PC-3 (cell line): ENCODE measurements around the gene NFATC2. TPM values are rescaled to one million over a fixed set of nuclear protein-coding genes. Genes with fewer than 3 reads are reported as not detected.
A peak's percentile ranks its signal among the peaks of the same experiment; 100 is the strongest.

Experiments used
- ATAC-seq: fragments of 200-7000 bp; cut with Tn5 transposase; 2 replicates; pipeline ENCODE4 v1.9.1; 2020; ENCODE audit warnings: mild to moderate bottlenecking, moderate library complexity
- BruUV-seq: library from RNA; stranded (reverse); fragments of 400-500 nt; replicated peaks from 2 replicates; lab custom pipeline; 2021; lab: Mats Ljungman, UMichigan
- CTCF ChIA-PET: fragments of 300-600 bp; sonication (Branson Sonifier 250); formaldehyde crosslinking; loops from one replicate; lab custom pipeline; 2022; ENCODE audit warnings: antibody characterized with exemption; lab: Charles Lee
- POLR2A ChIA-PET: fragments of 300-600 bp; sonication (Branson Sonifier 250); formaldehyde crosslinking; loops from one replicate; lab custom pipeline; 2022; ENCODE audit warnings: antibody characterized with exemption; ENCODE audit not compliant: unreplicated experiment; lab: Charles Lee
- DNase-seq: peaks from one replicate; pipeline ENCODE4 v3.0.0-alpha.2; 2015
- H2AFZ ChIP-seq: fragments of 300-600 bp; sonication (generic); 2 replicates; pipeline ENCODE4 v1.6.0; 2016; ENCODE audit warnings: antibody characterized with exemption, low read length
- H3F3A ChIP-seq: fragments of 300-600 bp; sonication (generic); one replicate; pipeline ENCODE4 v1.6.0; 2017; ENCODE audit warnings: antibody characterized with exemption, low read length, control low read depth, mild to moderate bottlenecking; ENCODE audit not compliant: unreplicated experiment
- H3K27ac ChIP-seq: fragments of 300-600 bp; sonication (generic); 2 replicates; pipeline ENCODE4 v1.5.1; 2016; ENCODE audit warnings: mild to moderate bottlenecking, low read length
- H3K27me3 ChIP-seq: fragments of 300-600 bp; sonication (generic); 2 replicates; pipeline ENCODE4 v1.6.1; 2016; ENCODE audit warnings: low read length, mixed read lengths
- H3K36me3 ChIP-seq: fragments of 300-600 bp; sonication (generic); 2 replicates; pipeline ENCODE4 v1.6.1; 2016; ENCODE audit warnings: low read depth, mixed run types, low read length, mixed read lengths
- H3K4me1 ChIP-seq: fragments of 300-600 bp; sonication (generic); 2 replicates; pipeline ENCODE4 v1.5.1; 2016; ENCODE audit warnings: low read length; ENCODE audit not compliant: insufficient read depth
- H3K4me2 ChIP-seq: fragments of 300-600 bp; sonication (generic); 2 replicates; pipeline ENCODE4 v1.6.0; 2016; ENCODE audit warnings: low read length
- H3K4me3 ChIP-seq: fragments of 300-600 bp; sonication (generic); 2 replicates; pipeline ENCODE4 v1.5.1; 2016; ENCODE audit warnings: mild to moderate bottlenecking, low read length, mixed read lengths
- H3K79me2 ChIP-seq: fragments of 300-600 bp; sonication (generic); 2 replicates; pipeline ENCODE4 v1.6.1; 2017; ENCODE audit warnings: low read length, mixed read lengths
- H3K9ac ChIP-seq: fragments of 300-600 bp; sonication (generic); 2 replicates; pipeline ENCODE4 v1.6.0; 2016; ENCODE audit warnings: mild to moderate bottlenecking, low read length
- H3K9me2 ChIP-seq: fragments of 300-600 bp; sonication (generic); replicated peaks from 2 replicates; pipeline ENCODE4 v1.6.1; 2016; ENCODE audit warnings: mixed run types, low read length, mixed read lengths
- H3K9me3 ChIP-seq: fragments of 300-600 bp; sonication (generic); 2 replicates; pipeline ENCODE4 v1.6.1; 2016; ENCODE audit warnings: low read length, mixed read lengths
- H4K20me1 ChIP-seq: fragments of 300-600 bp; sonication (generic); 2 replicates; pipeline ENCODE4 v1.6.1; 2016; ENCODE audit warnings: low read length, mixed read lengths
- CTCF ChIP-seq: fragments of 300-600 bp; sonication (generic); conservative IDR thresholded peaks from 2 replicates; pipeline ENCODE4 v1.5.1; 2017; ENCODE audit warnings: antibody characterized with exemption, low read depth, mild to moderate bottlenecking, low read length
- EZH2 ChIP-seq: fragments of 300-600 bp; sonication (generic); IDR thresholded peaks from one replicate; pipeline ENCODE4 v1.6.1; 2017; ENCODE audit warnings: antibody characterized with exemption, mild to moderate bottlenecking, low read length; ENCODE audit not compliant: unreplicated experiment
- EZH2phosphoT487 ChIP-seq: fragments of 300-600 bp; sonication (generic); IDR thresholded peaks from 2 replicates; pipeline ENCODE4 v1.6.1; 2018; ENCODE audit warnings: mild to moderate bottlenecking, antibody characterized with exemption, low read length, borderline replicate concordance
- intact Hi-C: fragments of 100-400 bp; cut with micrococcal nuclease; formaldehyde crosslinking; loops from 2 replicates; pipeline ENCODE4 v1.9.0; 2023
- total RNA-seq: library from RNA; depleted of rRNA; stranded (reverse); fragments of >200 nt; gene quantifications from 2 replicates; pipeline ENCODE4 v1.2.3, GENCODE V29; 2014

Gene NFATC2
- total RNA-seq, 1 experiment from 2014 or later, result 12.9 TPM

DNA sequence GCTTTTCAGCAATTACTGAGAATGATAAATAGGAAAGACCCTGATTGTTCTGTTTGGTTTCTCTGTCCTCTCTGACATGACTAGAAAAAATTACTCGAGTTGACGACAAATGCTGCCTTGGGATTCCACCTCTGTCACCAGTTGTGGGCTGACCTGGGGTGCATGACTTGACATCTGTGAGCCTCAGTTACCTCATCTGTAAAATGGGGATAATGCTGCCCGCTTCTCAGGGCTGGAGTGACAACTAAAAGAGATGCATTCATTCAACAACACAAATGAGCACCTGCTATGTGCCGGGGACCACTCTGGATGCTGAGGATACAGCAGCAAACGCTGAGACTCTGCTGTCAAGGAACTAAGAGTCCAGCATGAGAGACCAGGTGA lies 94.8 kb downstream of the NFATC2 start:
- DNase-seq (no peak), ATAC-seq (no peak)
- H3K4me1 ChIP-seq, result peaks cover 30% of the 10 kb centered on the region
- H3K36me3 ChIP-seq, result no peaks in the 10 kb centered on the region
- H3K4me3 ChIP-seq, result peak overlapping the region; percentile 51
- H3K79me2 ChIP-seq, result no peaks in the 10 kb centered on the region
- ChIA-PET POLR2A (interaction anchor here (0.6 kb wide), 1 partner anchor 9 kb away, joined by 7 read pairs; no protein-coding TSS in a partner anchor), CTCF (interaction anchor here (1.0 to 1.6 kb wide), 2 partner anchors 62 to 175 kb away, joined by 4 to 8 read pairs; no protein-coding TSS in a partner anchor)
- peak overlapping the region; percentile 80 for H3K4me2 ChIP-seq
- BruUV-seq, result no TSS peak
- H3K27ac ChIP-seq, result peak overlapping the region; percentile 80
- H3K9me2 ChIP-seq, result no peaks in the 10 kb centered on the region
- no peaks in the 10 kb centered on the region for H4K20me1 ChIP-seq
- peak overlapping the region; percentile 23; the same call in 1 of the 2 replicates for H2AFZ ChIP-seq
- H3K9ac ChIP-seq, result peak overlapping the region; percentile 54
- intact Hi-C loops, result loop anchor here (1.0 to 2.0 kb wide), 3 partner anchors 9 to 115 kb away; no protein-coding TSS in a partner anchor
- H3K9me3 ChIP-seq, result no peaks in the 10 kb centered on the region
- no peaks in the 10 kb centered on the region for H3K27me3 ChIP-seq
- TF ChIP-seq EZH2phosphoT487 (no peak), CTCF (no peak), EZH2 (no peak)
- H3F3A ChIP-seq, result peaks cover 5% of the 10 kb centered on the region

DNA sequence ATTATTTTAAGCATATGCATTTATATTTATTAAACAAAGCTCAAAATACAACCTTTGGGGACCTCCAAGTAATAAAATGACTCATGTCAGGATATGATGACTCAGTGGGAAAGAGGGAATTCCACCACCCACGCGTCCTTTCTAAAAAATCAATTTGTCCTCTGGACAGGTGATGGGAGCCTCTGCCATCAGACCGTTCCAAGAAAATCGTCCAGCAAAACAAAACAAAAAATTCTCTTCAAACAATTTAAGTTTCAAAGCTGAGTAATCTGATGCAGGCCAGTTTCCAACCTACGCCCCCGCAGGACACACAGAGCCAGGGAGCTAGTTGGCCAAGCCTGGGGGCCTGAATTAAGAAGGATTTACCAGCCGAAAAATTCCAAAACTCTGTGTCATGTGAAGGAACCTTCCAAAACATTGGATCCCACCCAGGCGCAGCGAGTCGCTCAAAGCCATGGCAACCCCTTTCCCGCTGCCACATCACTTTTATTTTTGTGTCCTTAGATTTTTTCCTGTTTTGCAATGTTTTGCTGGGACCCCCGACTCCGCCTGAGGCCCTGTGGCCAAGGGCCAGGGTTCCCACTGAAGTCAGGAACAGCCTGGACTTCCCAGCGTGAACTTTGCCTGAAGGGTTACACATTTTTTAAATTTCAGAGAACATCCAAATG lies 95.3 kb downstream of the NFATC2 start:
- peak overlapping the region; percentile 54 for H3K9ac ChIP-seq
- H3K36me3 ChIP-seq, result no peaks in the 10 kb centered on the region
- peaks cover 30% of the 10 kb centered on the region for H3K4me1 ChIP-seq
- ChIA-PET CTCF (interaction anchor here (0.6 to 1.6 kb wide), 6 partner anchors 35 to 784 kb away, joined by 3 to 9 read pairs (median 4); no protein-coding TSS in a partner anchor), POLR2A (interaction anchor here (0.6 to 1.1 kb wide), 2 partner anchors 9 to 10 kb away, joined by 3 to 7 read pairs; no protein-coding TSS in a partner anchor)
- ATAC-seq (peak; percentile 86), DNase-seq (peak; percentile 100)
- peak overlapping the region; percentile 80 for H3K27ac ChIP-seq
- H3K4me3 ChIP-seq, result peak overlapping the region; percentile 51
- no peaks in the 10 kb centered on the region for H3K27me3 ChIP-seq
- H3K4me2 ChIP-seq, result peak overlapping the region; percentile 80
- intact Hi-C loops, result loop anchor here (1.0 to 2.0 kb wide), 3 partner anchors 9 to 116 kb away; no protein-coding TSS in a partner anchor
- TF ChIP-seq CTCF, result no peak
- TF ChIP-seq EZH2phosphoT487, result no peak
- no peak for TF ChIP-seq EZH2
- peak overlapping the region; percentile 23; the same call in 1 of the 2 replicates for H2AFZ ChIP-seq
- H3K9me3 ChIP-seq, result no peaks in the 10 kb centered on the region
- H3K79me2 ChIP-seq, result no peaks in the 10 kb centered on the region
- no peaks in the 10 kb centered on the region for H3K9me2 ChIP-seq
- H3F3A ChIP-seq, result peaks cover 5% of the 10 kb centered on the region
- H4K20me1 ChIP-seq, result no peaks in the 10 kb centered on the region
- BruUV-seq, result no TSS peak
